ENCODE measurements around the gene PSMD1.

- TF ChIP-seq POLR2A (IDR thresholded peaks at IDR 0.05; ENCODE audit: low read depth) (no peak), CTCF (IDR thresholded peaks at IDR 0.05) (no peak)
Observed at GRCh38 chr2:231182513-231182899, 125.8 kb downstream of the PSMD1 start.

Measured in esophagus muscularis mucosa (tissue), 3 donors.